Lung (tissue), 16 donors: Measurements from ENCODE around the gene CFAP119. TPM values are rescaled to one million over a fixed set of nuclear protein-coding genes. Genes with fewer than 3 reads are reported as not detected.
"Not testable (repeated sequence)": the region's sequence is repeated elsewhere in the genome, so short reads cannot be mapped to it uniquely, and the experiment has no call there.

ENCODE experiments used
- ATAC-seq: fragments of 200-7000 bp; cut with Tn5 transposase; one replicate; pipeline ENCODE4 v1.9.1; 2020; ENCODE audit warnings: moderate number of reproducible peaks; ENCODE audit not compliant: insufficient read depth, low FRiP score
- DNase-seq, 3 donors: peaks; one replicate each; pipeline ENCODE4 v3.0.0-alpha.2; 2013 to 2017
- H3K27ac ChIP-seq, 2 donors: one replicate each; pipeline ENCODE4 v1.5.1; 2013; ENCODE audit warnings: mild to moderate bottlenecking in 2 of 2, moderate library complexity in 2 of 2, control low read depth in 1 of 2, inconsistent platforms in 1 of 2, low read depth in 1 of 2, low read length in 1 of 2
- H3K27me3 ChIP-seq, 3 donors: one replicate each; pipeline ENCODE4 v1.5.1; 2013; ENCODE audit warnings: low read length in 2 of 3; ENCODE audit not compliant: control insufficient read depth in 3 of 3, insufficient read depth in 3 of 3
- H3K36me3 ChIP-seq, 4 donors: one replicate each; pipeline ENCODE4 v1.5.1; 2013; ENCODE audit warnings: low read length in 4 of 4, mild to moderate bottlenecking in 1 of 4, moderate library complexity in 1 of 4; ENCODE audit not compliant: control insufficient read depth in 4 of 4, insufficient read depth in 4 of 4
- H3K4me1 ChIP-seq, 5 donors: one replicate each; pipeline ENCODE4 v1.5.1; 2013; ENCODE audit warnings: low read length in 5 of 5, mild to moderate bottlenecking in 2 of 5, moderate library complexity in 1 of 5; ENCODE audit not compliant: control insufficient read depth in 5 of 5, insufficient read depth in 5 of 5
- H3K4me3 ChIP-seq: one replicate; pipeline ENCODE4 v1.5.1; 2013; ENCODE audit warnings: mild to moderate bottlenecking, control low read depth, moderate library complexity
- H3K9ac ChIP-seq, 2 donors: one replicate each; pipeline ENCODE4 v1.5.1; 2013; ENCODE audit warnings: low read length in 2 of 2, control low read depth in 1 of 2; ENCODE audit not compliant: insufficient read depth in 1 of 2
- H3K9me3 ChIP-seq, 4 donors: one replicate each; pipeline ENCODE4 v1.5.1; 2013; ENCODE audit warnings: low read length in 3 of 4, mild to moderate bottlenecking in 1 of 4, moderate library complexity in 1 of 4; ENCODE audit not compliant: control insufficient read depth in 4 of 4, insufficient read depth in 3 of 4
- CTCF ChIP-seq: IDR thresholded peaks from 2 replicates; pipeline ENCODE4 v1.5.1; 2012; ENCODE audit warnings: mild to moderate bottlenecking; ENCODE audit errors: control extremely low read depth, extremely low read depth
- WGBS, 2 donors: extraction: QIAGEN DNeasy Blood & Tissue Kit; methylation state at CpG; one replicate each; pipeline ENCODE4 v1.1.7; 2013; 5-methylcytosine and 5-hydroxymethylcytosine counted together
- long read RNA-seq, 5 donors: transcript quantifications; one replicate each; lab custom pipeline, GENCODE V29; 2026
- polyA plus RNA-seq, 2 donors: library from polyadenylated mRNA; stranded (reverse); fragments of 200-250 nt; gene quantifications; one replicate each; pipeline ENCODE4 v1.2.1, GENCODE V29; 2013
- total RNA-seq, 2 donors: library from RNA; depleted of rRNA in 1 of 2; stranded (reverse); fragments of >200 nt in 1 of 2; gene quantifications; one replicate each; pipeline ENCODE4 v1.2.1, GENCODE V29; 2014 to 2021
- donor health status: control.
- donor health status: control.
- donor health status: Bipolar disorder and iron deficiency.
- donor health status: healthy.
- donor health status: DM: yes; HTN: yes; CAD: no.

The CFAP119 gene
- total RNA-seq (10 to 100 TPM in 1 of 2 donors, 1 to 10 TPM in 1; 7.3 to 29.5 TPM), polyA plus RNA-seq (10 to 100 TPM; 13.8 to 19.7 TPM)
- long read RNA-seq, donor 1, partial matches to known transcripts = 16 of 16 reads
- long read RNA-seq, donor 1, other reads (novel, unspliced or antisense) = 0 of 16 reads
- long read RNA-seq, donor 2, partial matches to known transcripts = 0 of 1 reads
- long read RNA-seq, donor 2, other reads (novel, unspliced or antisense) = 0 of 1 reads
- long read RNA-seq, donor 3 = 0 reads
- long read RNA-seq, donor 4, partial matches to known transcripts = 0 of 1 reads
- long read RNA-seq, donor 4, other reads (novel, unspliced or antisense) = 0 of 1 reads
- long read RNA-seq, donor 5, partial matches to known transcripts = 0 of 2 reads
- long read RNA-seq, donor 5, other reads (novel, unspliced or antisense) = 0 of 2 reads

GRCh38 chr16:30761928-30762902 lies at the start of gene CFAP119, which contains the start of gene RNF40:
TSS of gene CFAP119 (minus strand) at chr16:30762062. CDS start at chr16:30761748, 314 bp downstream.
TSS of gene RNF40 (plus strand) at chr16:30762322. CDS start at chr16:30762546, 224 bp downstream.
- peaks cover 8 to 23% (median 10%) of the 10 kb centered on the region in 5 donors for H3K4me1 ChIP-seq
- H3K9me3 ChIP-seq = no peaks in the 10 kb centered on the region
- peak within 1 kb of the TSS; percentile 83 to 95 for H3K9ac ChIP-seq
- WGBS, 2 donors = 0 to 1% methylated on average over 59 to 60 of the region's 60 CpGs
- peak within 1 kb of the TSS; percentile 91 for H3K4me3 ChIP-seq
- TF ChIP-seq CTCF = no peak
- peak; percentile 92 for ATAC-seq
- no peaks in the 10 kb centered on the region for H3K27me3 ChIP-seq
- DNase-seq = peak; percentile 98 to 99 (median 99)
- H3K27ac ChIP-seq = peak within 1 kb of the TSS; percentile 86 to 95
- H3K36me3 ChIP-seq = peaks cover 12 to 41% (median 30%) of the 10 kb centered on the region in 4 donors

DNA sequence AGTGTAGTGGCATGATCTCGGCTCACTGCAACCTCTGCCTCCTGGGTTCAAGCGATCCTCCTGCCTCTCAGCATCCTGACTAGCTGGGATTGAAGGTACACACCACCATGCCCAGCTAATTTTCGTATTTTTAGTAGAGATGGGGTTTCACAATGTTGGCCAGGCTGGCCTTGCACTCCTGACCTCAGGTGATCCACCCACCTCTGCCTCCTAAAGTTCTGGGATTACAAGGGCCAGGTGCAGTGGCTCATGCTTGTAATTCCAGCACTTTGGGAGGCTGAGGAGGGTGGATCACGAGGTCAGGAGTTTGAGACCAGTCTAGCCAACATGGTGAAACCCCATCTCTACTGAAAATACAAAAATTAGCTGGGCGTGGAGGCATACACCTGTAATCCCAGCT lies 47.8 kb upstream of the CFAP119 start:
- 83 to 88% methylated on average over 5 of the region's 5 CpGs for WGBS, 2 donors

GRCh38 chr16:30808890-30809426 lies 47.1 kb upstream of the CFAP119 start:
- H3K4me3 ChIP-seq, H3K36me3 ChIP-seq, ATAC-seq, H3K9me3 ChIP-seq, H3K27me3 ChIP-seq, H3K9ac ChIP-seq, H3K27ac ChIP-seq, DNase-seq: not testable (repeated sequence)
- H3K4me1 ChIP-seq = peaks cover 0 to 17% (median 4%) of the 10 kb centered on the region in 5 donors
- 63 to 71% methylated on average over 5 of the region's 5 CpGs for WGBS, 2 donors

More for the DNA sequence above, 47.8 kb upstream of the CFAP119 start:
- H3K27me3 ChIP-seq, DNase-seq, H3K36me3 ChIP-seq, H3K4me3 ChIP-seq, H3K9me3 ChIP-seq, H3K9ac ChIP-seq, ATAC-seq, H3K27ac ChIP-seq: not testable (repeated sequence)
- H3K4me1 ChIP-seq = peaks cover 0 to 22% (median 4%) of the 10 kb centered on the region in 5 donors

- no peak overlapping the region for H3K9ac ChIP-seq
- no peaks in the 10 kb centered on the region for H3K27me3 ChIP-seq
Measured at GRCh38 chr16:30808146-30808545, 46.3 kb upstream of the CFAP119 start.

More at GRCh38 chr16:30808146-30808545, 46.3 kb upstream of the CFAP119 start:
- no peaks in the 10 kb centered on the region for H3K36me3 ChIP-seq
- ATAC-seq = no peak
- peaks cover 0 to 13% (median 4%) of the 10 kb centered on the region in 5 donors for H3K4me1 ChIP-seq
- H3K4me3 ChIP-seq = no peak overlapping the region
- WGBS, 2 donors = 49 to 76% methylated on average over 5 of the region's 5 CpGs
- no peak overlapping the region for H3K27ac ChIP-seq
- H3K9me3 ChIP-seq = no peaks in the 10 kb centered on the region
- no peak for TF ChIP-seq CTCF
- no peak for DNase-seq
